ENCODE data around the gene STX8. TPM values are rescaled to one million over a fixed set of nuclear protein-coding genes. Genes with fewer than 3 reads are reported as not detected.

The STX8 gene
- total and polyA plus RNA-seq, 7 donors: 34.0 to 70.6 (median 50.5) TPM

- no peak overlapping the region for H3K27ac ChIP-seq
- DNase-seq (no peak), ATAC-seq (no peak)
- TF ChIP-seq CTCF (IDR thresholded peaks at IDR 0.05): no peak
- H3K9me3 ChIP-seq: no peaks in the 10 kb centered on the region
- H3K27me3 ChIP-seq (ENCODE audit: insufficient read depth in 3 of 3, low read length in 2 of 3): no peaks in the 10 kb centered on the region
- H3K4me3 ChIP-seq: no peak overlapping the region
- H3K4me1 ChIP-seq: no peaks in the 10 kb centered on the region
- no peaks in the 10 kb centered on the region for H3K36me3 ChIP-seq (ENCODE audit: insufficient read depth in 1 of 2, low read depth in 1 of 2)
- WGBS, 3 donors: 77 to 98% (median 80%) methylated on average over 2 of the region's 2 CpGs
- intact Hi-C loops (cut with DNase I): no loop called here
These were observed 320.8 kb downstream of the STX8 start for GRCh38 chr17:9254841-9255240.

GRCh38 chr17:9253308-9253707 is 322.3 kb downstream of the STX8 start:
- H3K36me3 ChIP-seq (ENCODE audit: insufficient read depth in 1 of 2, low read depth in 1 of 2): no peaks in the 10 kb centered on the region
- no peak for TF ChIP-seq CTCF (IDR thresholded peaks at IDR 0.05)
- no peak for ATAC-seq
- H3K9me3 ChIP-seq: no peaks in the 10 kb centered on the region
- 95 to 96% (median 96%) methylated on average over 3 of the region's 3 CpGs for WGBS, 3 donors
- no peaks in the 10 kb centered on the region for H3K27me3 ChIP-seq (ENCODE audit: insufficient read depth in 3 of 3, low read length in 2 of 3)
- intact Hi-C loops (cut with DNase I): no loop called here
- H3K27ac ChIP-seq: no peak overlapping the region
- no peak for DNase-seq
- no peak overlapping the region for H3K4me3 ChIP-seq
- H3K4me1 ChIP-seq: no peaks in the 10 kb centered on the region

DNA sequence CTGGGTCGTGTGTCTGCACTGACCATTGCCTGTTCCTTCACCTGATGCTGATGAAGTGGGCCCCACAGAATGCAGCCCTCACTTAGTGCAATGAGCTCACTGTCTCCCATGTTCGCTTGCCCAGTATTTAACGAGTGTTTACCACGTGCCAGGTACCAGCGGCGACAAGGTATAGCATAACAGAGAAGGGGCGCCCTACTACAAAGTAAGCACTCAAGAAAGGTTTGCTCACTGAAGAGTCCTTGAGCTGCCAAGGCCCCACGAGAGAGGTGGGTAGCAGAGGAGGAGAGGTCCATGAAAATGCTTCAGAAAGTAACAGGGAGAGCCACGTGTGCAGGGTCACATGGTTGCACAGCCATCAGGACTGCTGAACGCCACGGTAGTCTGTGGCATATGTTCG is 324.3 kb downstream of the STX8 start:
- DNase-seq (no peak), ATAC-seq (no peak)
- no peaks in the 10 kb centered on the region for H3K9me3 ChIP-seq
- H3K27ac ChIP-seq: no peak overlapping the region
- intact Hi-C loops (cut with DNase I): no loop called here
- no peaks in the 10 kb centered on the region for H3K36me3 ChIP-seq (ENCODE audit: insufficient read depth in 1 of 2, low read depth in 1 of 2)
- TF ChIP-seq CTCF (IDR thresholded peaks at IDR 0.05): no peak
- H3K4me1 ChIP-seq: no peaks in the 10 kb centered on the region
- no peaks in the 10 kb centered on the region for H3K27me3 ChIP-seq (ENCODE audit: insufficient read depth in 3 of 3, low read length in 2 of 3)
- H3K4me3 ChIP-seq: no peak overlapping the region
- WGBS, 3 donors: 85 to 87% (median 87%) methylated on average over 12 of the region's 12 CpGs

GRCh38 chr17:9249245-9249953 is 326.2 kb downstream of the STX8 start:
- DNase-seq: no peak
- ATAC-seq: no peak
- H3K4me1 ChIP-seq: no peaks in the 10 kb centered on the region
- H3K27ac ChIP-seq: no peak overlapping the region
- H3K36me3 ChIP-seq (ENCODE audit: insufficient read depth in 1 of 2, low read depth in 1 of 2): no peaks in the 10 kb centered on the region
- WGBS, 3 donors: 87 to 93% (median 90%) methylated on average over 21 of the region's 21 CpGs
- no peak for TF ChIP-seq CTCF (IDR thresholded peaks at IDR 0.05)
- no peaks in the 10 kb centered on the region for H3K27me3 ChIP-seq (ENCODE audit: insufficient read depth in 3 of 3, low read length in 2 of 3)
- H3K4me3 ChIP-seq: no peak overlapping the region
- intact Hi-C loops (cut with DNase I): no loop called here
- no peaks in the 10 kb centered on the region for H3K9me3 ChIP-seq

DNA sequence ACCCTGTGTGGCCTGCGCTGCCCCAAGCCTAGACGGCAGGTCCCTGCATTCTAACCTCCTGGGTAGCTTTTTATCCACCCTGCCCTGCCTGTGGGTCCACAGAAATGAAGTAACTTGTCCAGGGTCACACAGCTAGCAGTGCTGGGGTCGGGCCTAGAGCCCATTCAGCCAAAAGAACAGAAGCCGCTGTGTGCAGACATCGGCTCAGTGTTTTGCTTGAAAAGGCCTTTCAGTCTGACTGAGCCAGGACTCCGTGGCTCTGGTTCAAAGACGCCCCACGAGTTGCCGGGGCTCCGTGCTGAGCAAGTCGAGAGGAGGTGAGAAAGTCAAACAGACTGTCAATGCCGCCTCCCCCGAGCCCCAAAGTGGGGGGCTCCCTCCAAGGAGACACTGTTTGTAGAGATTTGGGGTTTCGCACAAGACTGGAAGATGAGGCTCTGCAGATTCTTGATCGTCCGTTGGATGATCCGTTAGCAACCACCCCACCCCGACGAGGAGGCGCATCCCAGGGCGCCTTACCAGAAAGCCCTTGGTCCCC is 328.1 kb downstream of the STX8 start:
- Histone ChIP-seq H3K9me3 (no peaks in the 10 kb centered on the region), H3K36me3 (ENCODE audit: insufficient read depth in 1 of 2, low read depth in 1 of 2) (no peaks in the 10 kb centered on the region), H3K4me3 (no peak overlapping the region), H3K27me3 (ENCODE audit: insufficient read depth in 3 of 3, low read length in 2 of 3) (no peaks in the 10 kb centered on the region), H3K27ac (no peak overlapping the region), H3K4me1 (no peaks in the 10 kb centered on the region)
- DNase-seq (no peak), ATAC-seq (no peak)
- intact Hi-C loops (cut with DNase I): no loop called here
- 93 to 95% (median 94%) methylated on average over 21 of the region's 21 CpGs for WGBS, 3 donors
- no peak for TF ChIP-seq CTCF (IDR thresholded peaks at IDR 0.05)
